ENCODE measurements around the gene METRN.

METRN gene

DNA sequence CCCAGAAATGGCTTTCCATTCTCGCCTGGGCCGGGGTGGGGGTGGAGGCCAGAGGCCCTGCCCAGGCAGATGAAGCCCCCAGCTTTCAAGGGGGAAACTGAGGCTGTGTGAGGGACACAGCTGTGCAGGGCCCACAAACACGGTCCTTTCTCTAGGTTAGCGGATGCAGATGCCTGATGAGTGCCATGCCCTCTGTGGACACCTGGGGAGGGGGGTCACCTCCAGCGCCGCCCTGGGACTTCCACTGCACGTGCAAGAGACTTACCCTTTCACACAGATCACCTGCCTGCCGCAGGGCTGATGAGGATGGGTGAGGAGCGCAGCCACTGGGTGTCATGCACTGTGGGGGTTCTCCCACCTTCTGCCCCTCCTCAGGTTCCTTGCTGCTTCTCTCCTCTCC lies 3.5 kb downstream of the METRN start:
- H3K4me3 ChIP-seq (ENCODE audit: low read depth, low read length) = no peak overlapping the region
- TF ChIP-seq, protein P1, sequence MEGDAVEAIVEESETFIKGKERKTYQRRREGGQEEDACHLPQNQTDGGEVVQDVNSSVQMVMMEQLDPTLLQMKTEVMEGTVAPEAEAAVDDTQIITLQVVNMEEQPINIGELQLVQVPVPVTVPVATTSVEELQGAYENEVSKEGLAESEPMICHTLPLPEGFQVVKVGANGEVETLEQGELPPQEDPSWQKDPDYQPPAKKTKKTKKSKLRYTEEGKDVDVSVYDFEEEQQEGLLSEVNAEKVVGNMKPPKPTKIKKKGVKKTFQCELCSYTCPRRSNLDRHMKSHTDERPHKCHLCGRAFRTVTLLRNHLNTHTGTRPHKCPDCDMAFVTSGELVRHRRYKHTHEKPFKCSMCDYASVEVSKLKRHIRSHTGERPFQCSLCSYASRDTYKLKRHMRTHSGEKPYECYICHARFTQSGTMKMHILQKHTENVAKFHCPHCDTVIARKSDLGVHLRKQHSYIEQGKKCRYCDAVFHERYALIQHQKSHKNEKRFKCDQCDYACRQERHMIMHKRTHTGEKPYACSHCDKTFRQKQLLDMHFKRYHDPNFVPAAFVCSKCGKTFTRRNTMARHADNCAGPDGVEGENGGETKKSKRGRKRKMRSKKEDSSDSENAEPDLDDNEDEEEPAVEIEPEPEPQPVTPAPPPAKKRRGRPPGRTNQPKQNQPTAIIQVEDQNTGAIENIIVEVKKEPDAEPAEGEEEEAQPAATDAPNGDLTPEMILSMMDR (IDR thresholded peaks at IDR 0.05; ENCODE audit: insufficient read depth, low read depth, low read length, missing control alignments) = no peak
- DNase-seq (ENCODE audit: low read depth) = no peak

DNA sequence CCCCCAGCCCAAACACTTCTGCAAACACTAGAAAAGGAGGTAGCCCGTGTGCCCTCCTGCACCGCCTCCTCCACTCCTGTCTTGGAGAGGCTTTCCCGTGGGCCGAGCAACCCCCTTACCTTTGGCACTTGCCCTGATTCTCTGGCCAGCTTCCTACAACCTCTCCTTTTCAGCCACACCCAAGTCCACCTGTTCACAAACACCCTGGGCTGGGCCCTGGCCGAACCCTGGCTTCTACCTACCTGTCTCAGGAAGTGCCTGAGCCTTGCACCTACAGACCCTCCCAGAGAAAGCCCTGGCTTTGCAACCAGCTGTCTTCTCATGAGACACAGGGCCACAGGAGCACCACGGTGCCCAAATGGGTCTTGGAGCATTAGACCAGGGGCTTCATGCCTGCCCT lies 4.0 kb downstream of the METRN start:
- H3K4me3 ChIP-seq (ENCODE audit: low read depth, low read length) = no peak overlapping the region
- TF ChIP-seq, protein P1 (IDR thresholded peaks at IDR 0.05; ENCODE audit: insufficient read depth, low read depth, low read length, missing control alignments) = no peak
- DNase-seq (ENCODE audit: low read depth) = no peak

DNA sequence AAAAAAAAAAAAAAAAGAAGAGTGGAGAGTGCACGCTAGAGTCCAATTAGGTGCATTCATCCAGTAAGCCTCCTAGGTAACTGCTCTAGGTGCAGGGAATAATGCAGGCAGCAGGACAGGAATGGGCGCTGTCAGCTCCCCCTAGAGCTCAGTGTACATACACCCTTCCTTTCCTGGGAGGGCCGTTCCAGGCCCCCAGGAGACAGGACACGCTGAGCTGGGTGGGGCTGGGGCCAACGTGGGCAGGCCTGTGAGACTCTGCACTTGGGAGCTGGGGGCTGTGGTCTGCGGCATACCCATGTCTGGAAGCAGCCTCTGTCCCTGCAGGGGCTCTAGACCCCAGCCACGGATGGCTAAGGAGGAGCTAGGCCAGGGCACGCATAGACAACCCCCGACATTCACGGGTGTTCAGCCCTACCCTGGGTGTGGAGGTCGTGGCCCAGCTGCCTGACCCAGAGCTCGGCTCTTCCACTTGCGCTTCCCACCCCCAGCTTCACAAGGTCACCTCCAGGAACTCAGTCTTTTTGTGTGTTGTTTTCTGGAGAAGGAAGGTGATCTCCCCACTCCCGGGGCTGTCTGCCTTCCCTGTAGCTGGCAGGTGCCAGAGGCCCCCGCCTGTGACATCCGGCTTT lies 5.0 kb downstream of the METRN start:
- no peak for DNase-seq (ENCODE audit: low read depth)
- TF ChIP-seq, protein P1 (IDR thresholded peaks at IDR 0.05; ENCODE audit: insufficient read depth, low read depth, low read length, missing control alignments) = no peak
- peak overlapping the region; percentile 86 for H3K4me3 ChIP-seq (ENCODE audit: low read depth, low read length)

DNA sequence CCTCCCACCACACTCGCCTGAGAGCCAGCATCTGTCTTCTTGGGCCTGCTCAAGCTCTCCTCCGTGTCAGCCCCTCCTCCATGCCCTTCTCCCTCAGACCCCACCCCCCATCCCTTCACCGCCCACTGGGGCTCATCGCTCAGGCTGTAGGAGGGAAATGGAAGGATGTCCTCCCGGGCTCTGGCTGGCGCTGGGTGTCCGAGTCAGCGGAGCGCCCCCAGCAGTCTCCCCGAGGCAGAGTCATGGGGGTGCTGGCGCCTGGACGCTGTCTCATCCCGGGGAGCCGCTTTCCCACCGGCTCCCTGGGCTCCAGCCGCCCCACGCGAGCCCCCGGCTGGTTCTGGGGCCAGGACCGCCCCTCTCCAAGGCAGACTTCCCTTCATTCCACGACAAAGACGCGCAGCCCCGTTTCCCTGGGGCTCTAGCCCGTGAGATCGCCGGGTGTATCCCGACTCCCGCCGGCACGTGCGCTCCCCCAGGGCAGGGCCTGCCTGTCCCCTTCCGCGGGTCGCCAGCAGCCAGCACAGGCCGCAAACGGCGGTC lies 5.6 kb downstream of the METRN start:
- H3K4me3 ChIP-seq (ENCODE audit: low read depth, low read length) = peak overlapping the region; percentile 86
- peak; percentile 85 for DNase-seq (ENCODE audit: low read depth)
- TF ChIP-seq, protein P1 (IDR thresholded peaks at IDR 0.05; ENCODE audit: insufficient read depth, low read depth, low read length, missing control alignments) = peak; percentile 21

DNA sequence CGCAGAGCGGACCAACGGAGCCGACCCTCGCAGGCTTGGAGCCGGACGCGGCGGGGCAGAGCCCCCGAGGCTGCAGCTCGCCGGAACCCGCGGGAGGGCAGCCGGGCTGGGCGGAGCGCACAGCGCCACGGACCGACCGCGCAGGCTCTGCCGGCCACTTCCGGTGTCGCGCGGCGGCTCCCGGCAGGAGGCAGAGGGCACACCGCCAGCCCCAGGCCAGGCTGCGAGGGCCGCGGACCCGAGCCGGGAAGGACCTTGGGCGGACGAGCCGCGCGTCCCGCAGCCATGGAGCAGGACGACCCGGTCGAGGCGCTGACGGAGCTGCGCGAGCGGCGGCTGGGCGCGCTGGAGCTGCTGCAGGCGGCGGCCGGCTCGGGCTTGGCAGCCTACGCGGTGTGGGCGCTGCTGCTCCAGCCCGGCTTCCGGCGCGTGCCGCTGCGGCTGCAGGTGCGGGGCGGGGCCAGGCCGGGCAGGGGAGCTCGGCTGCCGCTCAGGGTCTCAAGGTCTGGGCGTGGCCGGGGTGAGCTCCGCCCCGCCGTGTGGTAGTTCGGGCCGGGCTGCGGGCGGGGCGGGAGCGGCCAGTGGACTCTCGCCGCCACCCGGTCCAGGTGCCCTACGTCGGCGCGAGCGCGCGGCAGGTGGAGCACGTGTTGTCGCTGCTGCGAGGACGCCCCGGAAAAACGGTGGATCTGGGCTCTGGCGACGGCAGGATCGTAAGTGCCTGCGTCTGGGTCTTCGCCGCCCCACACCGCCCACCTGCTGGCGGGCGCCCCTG lies 6.3 kb downstream of the METRN start, which contains the start of gene ANTKMT:
Gene ANTKMT, plus strand, starts transcription at position 157 of the 775 bp plus-strand sequence. Its CDS starts 129 bp downstream, at position 286.
- H3K4me3 ChIP-seq (ENCODE audit: low read depth, low read length) = peak within 1 kb of the TSS; percentile 86
- peak; percentile 95 for DNase-seq (ENCODE audit: low read depth)
- TF ChIP-seq, protein P1 (IDR thresholded peaks at IDR 0.05; ENCODE audit: insufficient read depth, low read depth, low read length, missing control alignments) = no peak

DNA sequence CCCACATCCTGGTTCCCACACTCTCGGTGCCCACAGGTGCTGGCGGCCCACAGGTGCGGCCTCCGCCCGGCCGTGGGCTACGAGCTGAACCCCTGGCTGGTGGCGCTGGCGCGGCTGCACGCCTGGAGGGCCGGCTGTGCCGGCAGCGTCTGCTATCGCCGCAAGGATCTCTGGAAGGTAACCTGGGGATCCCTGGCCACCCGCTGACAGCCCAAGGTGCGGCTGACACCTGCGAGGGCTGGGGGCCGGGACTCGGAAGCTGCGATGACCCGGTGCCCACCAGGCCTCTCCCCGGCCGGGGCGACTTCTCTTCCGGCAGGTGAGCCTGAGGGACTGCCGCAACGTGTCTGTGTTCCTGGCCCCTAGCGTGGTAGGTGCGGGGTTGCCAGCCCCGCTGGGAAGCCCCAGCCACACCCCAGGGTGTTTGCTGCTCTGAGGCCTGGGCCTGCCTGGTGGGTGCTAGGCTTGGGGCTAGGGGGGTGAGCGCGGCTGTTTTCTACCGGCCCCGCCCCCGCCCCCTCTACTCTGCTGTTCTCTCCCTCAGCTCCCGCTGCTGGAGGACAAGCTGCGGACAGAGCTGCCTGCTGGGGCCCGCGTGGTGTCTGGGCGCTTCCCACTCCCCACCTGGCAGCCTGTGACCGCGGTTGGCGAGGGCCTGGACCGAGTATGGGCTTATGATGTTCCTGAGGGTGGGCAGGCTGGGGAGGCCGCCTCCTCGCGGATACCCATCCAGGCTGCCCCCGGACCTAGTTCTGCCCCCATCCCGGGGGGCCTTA lies 7.0 kb downstream of the METRN start:
- no peak for DNase-seq (ENCODE audit: low read depth)
- peak overlapping the region; percentile 86 for H3K4me3 ChIP-seq (ENCODE audit: low read depth, low read length)
- TF ChIP-seq, protein P1 (IDR thresholded peaks at IDR 0.05; ENCODE audit: insufficient read depth, low read depth, low read length, missing control alignments) = no peak

Measured in GM12865 (cell line).